ENCODE measurements around the gene RAB8B.

RAB8B gene

DNA sequence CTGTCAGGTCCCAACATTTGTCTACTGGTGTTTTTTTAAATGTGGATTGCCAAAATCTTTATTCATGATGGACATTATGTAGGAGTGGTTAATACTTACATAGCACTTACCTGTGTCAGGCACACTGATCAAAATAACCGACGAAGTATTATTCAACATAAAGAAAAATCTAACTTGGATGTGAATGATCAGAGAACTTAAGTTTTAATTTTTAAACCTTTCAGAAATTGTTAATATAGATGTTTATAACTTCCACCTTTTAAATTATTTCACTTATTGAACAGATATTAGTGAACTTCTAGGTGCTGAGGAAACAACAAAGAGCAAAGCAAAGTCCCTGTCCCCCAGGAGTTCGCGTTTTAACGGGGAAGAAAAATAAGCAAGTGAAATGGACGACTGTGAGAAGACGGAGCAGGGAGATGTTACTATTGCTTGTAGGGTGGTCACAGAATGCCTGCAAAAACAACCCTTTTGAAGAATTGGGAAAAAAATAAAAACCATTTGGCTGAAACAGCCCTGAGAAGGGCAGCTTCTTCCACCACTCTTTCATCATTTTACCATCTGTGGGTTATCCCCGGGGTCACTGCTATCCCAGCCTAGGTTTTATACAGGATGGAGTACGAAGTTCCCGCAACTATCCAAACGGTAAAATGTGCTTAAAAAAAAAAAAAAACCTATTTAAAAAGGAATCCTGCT is 87.1 kb downstream of the RAB8B start:
- no peak for DNase-seq (ENCODE audit: low spot score)

DNA sequence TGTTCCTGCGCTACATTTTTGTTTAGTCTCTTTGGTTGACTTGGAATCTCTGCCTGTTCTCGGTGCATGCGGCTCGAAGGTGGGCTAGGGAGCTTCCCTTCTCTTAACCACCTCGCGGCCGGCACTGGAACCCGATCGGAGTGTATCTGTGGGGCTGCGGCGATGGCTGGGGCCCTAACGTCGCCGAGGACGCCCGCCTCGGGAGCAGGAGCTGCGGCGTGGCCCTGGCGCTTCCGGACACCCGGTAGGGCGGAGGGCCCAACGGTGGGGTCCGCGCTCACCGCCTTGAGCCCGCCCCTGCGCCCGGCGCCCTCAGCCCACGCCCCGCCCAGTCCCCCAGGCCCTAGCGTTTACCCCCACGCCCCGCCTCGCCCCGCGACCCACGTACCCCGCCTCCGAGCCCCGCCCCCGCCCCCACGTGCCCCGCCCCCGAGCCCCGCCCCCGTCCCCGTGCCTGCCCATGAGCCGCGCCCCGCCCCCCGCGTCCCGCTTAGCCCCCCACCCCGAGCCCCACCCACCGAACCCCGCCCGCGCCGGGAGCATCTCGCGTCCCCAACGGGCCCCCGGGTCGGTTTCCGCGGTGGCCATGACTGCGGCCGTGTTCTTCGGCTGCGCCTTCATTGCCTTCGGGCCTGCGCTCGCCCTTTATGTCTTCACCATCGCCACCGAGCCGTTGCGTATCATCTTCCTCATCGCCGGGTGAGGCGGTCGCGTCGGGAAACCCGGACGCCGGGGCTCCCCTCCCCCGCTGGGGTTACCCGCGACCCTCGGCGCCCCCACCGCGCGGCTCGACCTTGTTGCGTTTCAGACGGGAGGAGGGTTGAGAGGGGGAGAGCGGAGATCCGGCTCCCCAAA is 87.9 kb downstream of the RAB8B start, which contains the start of gene APH1B:
APH1B (plus strand) TSS at position 568 of the 855 bp plus-strand sequence; CDS start at position 587, 19 bp downstream.
- DNase-seq (ENCODE audit: low spot score), result peak; percentile 89

- no peak for DNase-seq (ENCODE audit: low spot score)
Measured at GRCh38 chr15:63277893-63278456, 88.6 kb downstream of the RAB8B start.

GRCh38 chr15:63283126-63283525 is 93.7 kb downstream of the RAB8B start:
- DNase-seq (ENCODE audit: low spot score), result no peak

DNA sequence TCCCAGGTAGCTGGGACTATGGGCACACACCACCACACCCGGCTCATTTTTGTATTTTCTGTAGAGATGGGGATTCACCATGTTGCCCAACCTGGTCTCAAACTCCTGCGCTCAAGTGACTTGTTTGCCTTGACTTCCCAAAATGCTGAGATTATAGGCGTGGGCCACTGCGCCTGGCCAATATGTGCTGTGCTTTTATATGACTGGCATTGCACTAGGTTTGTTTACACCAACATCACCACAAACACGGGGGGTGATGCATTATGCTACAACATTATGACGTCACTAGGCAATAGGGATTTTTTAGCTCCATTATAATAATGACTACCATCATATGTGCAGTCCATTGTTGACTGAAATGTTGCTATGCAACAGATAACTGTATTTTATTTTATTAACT is 94.9 kb downstream of the RAB8B start:
- no peak for DNase-seq (ENCODE audit: low spot score)

- DNase-seq (ENCODE audit: low spot score), result no peak
Measured at GRCh38 chr15:63287109-63287508, 97.7 kb downstream of the RAB8B start.

DNA sequence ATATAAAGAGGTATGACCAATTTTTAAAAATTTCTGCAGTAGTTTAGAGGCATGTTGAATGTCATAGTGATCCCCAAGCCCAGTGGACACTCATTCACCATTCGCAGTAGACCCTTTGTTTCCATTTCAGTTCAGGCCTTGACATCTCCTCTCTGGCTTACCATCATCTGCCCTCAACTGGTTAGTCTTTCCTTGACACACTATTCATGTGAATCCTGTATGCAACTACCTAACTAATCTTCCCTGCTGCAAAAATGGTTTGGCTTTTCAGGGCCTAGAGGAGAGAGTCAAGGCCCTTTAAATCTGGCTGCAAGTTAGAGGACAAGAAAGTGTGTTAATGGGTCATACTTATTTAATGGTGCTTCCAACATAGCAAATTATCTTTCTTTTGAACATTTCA is 98.9 kb downstream of the RAB8B start:
- no peak for DNase-seq (ENCODE audit: low spot score)

- DNase-seq (ENCODE audit: low spot score), result no peak
Measured at GRCh38 chr15:63288778-63289378, 99.5 kb downstream of the RAB8B start.

GRCh38 chr15:63291507-63291906 is 102.1 kb downstream of the RAB8B start:
- DNase-seq (ENCODE audit: low spot score), result no peak

GRCh38 chr15:63292241-63292640 is 102.8 kb downstream of the RAB8B start:
- no peak for DNase-seq (ENCODE audit: low spot score)

DNA sequence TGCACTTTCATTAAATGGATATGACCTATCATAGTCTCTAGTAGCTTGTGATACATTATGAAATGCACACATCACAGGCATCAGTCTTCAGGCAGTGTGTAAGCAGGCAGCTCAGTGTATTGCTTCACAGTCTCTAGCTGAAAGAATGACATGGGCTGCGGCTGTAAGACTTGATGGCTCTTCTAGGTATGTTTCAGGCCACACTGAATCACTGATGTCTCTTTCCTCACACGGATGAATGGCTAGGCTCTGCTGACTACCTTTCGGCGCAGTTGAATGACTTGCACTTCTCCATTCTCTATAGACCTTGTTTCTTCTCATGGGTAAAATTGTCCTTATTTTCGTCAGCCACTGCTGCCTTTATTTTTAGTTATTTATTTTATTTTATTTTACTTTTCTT is 103.4 kb downstream of the RAB8B start:
- no peak for DNase-seq (ENCODE audit: low spot score)

- DNase-seq (ENCODE audit: low spot score), result no peak
Measured at GRCh38 chr15:63294359-63294758, 105.0 kb downstream of the RAB8B start.

GRCh38 chr15:63295341-63295740 is 105.9 kb downstream of the RAB8B start:
- no peak for DNase-seq (ENCODE audit: low spot score)

DNA sequence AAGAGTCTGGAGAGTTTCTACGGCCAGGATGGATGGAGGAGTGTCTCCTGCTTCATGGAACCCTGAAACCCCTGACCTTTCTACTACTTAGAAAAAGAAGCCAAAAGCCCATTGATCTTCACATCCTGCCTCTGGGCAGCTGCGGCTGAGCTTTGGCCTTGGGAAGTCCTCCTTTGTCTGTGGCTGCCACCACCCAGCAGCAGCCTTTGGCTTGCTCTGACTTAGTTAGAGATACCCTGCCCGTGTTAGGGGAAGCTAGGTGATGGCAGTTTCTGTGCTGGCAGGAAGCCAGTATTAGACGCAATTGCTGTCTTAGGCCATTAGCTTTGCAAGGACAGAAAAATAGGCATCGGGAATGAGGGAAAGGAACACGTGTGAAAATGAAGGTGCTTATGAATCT is 106.8 kb downstream of the RAB8B start:
- no peak for DNase-seq (ENCODE audit: low spot score)

DNA sequence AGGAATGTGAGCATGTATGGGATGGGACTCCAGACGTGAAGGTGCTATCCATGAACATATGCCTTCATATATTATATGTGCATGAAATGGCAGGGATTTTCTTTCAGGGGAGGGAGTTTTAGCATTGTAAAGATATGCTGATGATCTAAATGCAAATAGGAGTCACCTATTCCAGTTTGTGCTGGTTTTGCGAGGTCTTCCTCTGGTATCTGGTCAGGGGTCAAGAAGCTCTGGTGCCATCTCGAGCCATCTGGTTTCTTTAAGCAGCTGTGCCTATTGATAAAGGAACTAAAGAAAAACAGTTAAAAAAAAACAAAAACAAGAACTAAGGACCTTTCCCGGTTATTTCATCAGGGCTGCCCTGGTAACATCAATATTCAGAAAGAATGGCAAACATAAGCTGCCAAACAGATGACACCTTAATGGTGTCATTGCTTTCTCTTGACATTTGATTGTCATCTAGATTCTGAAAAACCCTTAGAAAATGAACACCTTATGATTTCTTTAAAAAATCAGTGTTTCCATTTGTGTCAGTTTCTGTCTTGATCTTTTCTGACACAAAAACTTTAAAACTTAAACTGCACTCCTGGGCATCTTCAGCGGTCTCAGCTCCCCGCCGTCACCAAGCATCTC is 110.7 kb downstream of the RAB8B start:
- DNase-seq (ENCODE audit: low spot score), result no peak

GRCh38 chr15:63301088-63301487 is 111.7 kb downstream of the RAB8B start:
- DNase-seq (ENCODE audit: low spot score), result no peak

- DNase-seq (ENCODE audit: low spot score), result no peak
Measured at GRCh38 chr15:63305260-63305659, 115.9 kb downstream of the RAB8B start.

DNA sequence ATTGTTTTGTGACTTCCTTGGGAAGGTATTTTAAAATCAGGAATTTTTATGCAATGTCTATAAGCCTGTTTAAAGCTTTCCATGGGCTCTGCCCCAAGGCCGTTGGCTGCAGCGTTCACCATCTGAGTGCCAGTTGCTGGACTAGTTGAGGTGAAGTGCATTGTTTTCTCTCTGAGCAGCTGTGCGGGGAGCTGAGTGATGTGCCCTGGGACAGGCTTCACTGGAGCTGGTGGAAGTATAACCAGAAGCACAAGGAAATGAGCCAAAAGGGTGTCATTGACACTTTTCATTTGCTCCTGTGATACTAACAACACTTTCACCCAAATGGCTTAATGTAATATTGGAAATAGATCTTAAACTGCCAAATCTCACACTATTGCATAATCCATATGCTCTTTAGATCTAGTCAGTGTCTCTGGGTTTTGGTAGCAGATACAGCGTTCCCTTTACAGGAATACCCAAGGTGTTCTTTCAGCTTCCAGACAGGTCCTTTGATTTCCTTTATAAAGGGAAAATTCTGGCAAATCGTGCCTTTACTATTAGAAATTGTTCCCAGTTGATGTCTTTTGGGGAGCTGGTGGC is 117.2 kb downstream of the RAB8B start:
- DNase-seq (ENCODE audit: low spot score), result no peak

- DNase-seq (ENCODE audit: low spot score), result no peak
Measured at GRCh38 chr15:63308491-63308890, 119.1 kb downstream of the RAB8B start.

DNA sequence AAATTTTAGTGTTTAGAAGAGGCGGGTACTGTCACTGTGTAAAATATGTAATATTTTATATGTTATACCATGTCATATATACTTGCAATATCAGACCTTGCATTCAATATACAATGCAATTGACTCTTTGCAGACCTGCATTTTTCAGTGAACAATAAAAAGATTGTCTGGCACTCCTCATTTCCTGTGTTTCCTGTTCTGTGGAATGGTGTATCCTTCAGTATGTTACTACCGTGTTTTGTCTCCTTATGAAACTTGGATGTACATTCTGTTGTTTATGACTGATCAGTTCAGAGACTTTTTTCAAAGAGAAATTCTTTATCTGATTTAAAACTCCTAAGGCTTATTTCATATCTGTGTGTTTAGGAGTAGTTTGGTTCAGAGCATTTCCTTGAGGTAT is 119.5 kb downstream of the RAB8B start:
- no peak for DNase-seq (ENCODE audit: low spot score)

GRCh38 chr15:63310646-63311045 is 121.2 kb downstream of the RAB8B start:
- DNase-seq (ENCODE audit: low spot score), result no peak

DNA sequence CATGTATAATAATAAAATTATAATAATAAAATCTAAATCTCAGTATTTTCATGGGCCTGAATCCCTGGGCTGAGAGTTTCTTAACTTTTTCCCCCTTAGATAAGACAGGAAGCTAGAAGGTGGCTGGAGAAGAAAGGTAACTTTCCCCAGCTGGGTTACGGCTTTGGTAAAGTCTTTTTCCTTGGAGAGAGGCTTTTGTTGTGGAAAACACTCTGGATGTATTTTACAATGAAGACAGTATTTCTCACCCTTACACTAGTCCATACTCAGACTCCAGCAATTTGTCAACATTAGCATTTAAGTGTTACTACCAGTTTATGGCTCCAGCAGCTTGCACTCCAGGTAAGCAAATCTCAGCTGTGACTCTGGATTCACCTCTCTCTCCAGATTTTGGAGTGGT is 122.9 kb downstream of the RAB8B start:
- no peak for DNase-seq (ENCODE audit: low spot score)
